ENCODE data around the gene ZNF205. TPM values are rescaled to one million over a fixed set of nuclear protein-coding genes. Genes with fewer than 3 reads are reported as not detected.

ZNF205 gene
- total and polyA plus RNA-seq, 9 of the 15 experiments (the other 6 are each of a cell fraction or from before 2014, with no cell fraction given), result 2.4 to 11.8 (median 5.1) TPM; not detected in 2

- TF ChIP-seq ARID4B (CRISPR knock-in tag; IDR thresholded peaks at IDR 0.05) (peak; percentile 68), STAT6 (CRISPR knock-in tag; IDR thresholded peaks at IDR 0.05) (no peak), RBM14 (IDR thresholded peaks at IDR 0.05; ENCODE audit: borderline replicate concordance, insufficient read depth, low read depth, low read length) (no peak), SIN3B (IDR thresholded peaks at IDR 0.05; ENCODE audit: low read depth) (peak; percentile 50; the same call in 1 of the 2 replicates), GATAD2A (IDR thresholded peaks at IDR 0.05) (peak; percentile 97), NR2C1 (IDR thresholded peaks at IDR 0.05) (peak; percentile 21), NR2C1 (tag; IDR thresholded peaks at IDR 0.05) (peak; percentile 46; the same call in 1 of the 2 replicates), TFE3 (CRISPR knock-in tag; IDR thresholded peaks at IDR 0.05) (no peak), PHB (CRISPR knock-in tag; IDR thresholded peaks at IDR 0.05) (no peak), MTA2 (IDR thresholded peaks at IDR 0.05; ENCODE audit: low read depth) (no peak), MECOM (CRISPR knock-in tag; IDR thresholded peaks at IDR 0.05) (no peak), HINFP (tag; conservative IDR thresholded peaks at IDR 0.05; ENCODE audit: low read depth) (no peak)
These were observed 6.0 kb upstream of the ZNF205 start (continued) for GRCh38 chr16:3106205-3106928.
